ENCODE measurements around the gene SIAH1.

GRCh38 chr16:48318630-48319029 lies 66.6 kb downstream of the SIAH1 start:
- TF ChIP-seq CTCF (IDR thresholded peaks at IDR 0.05) (no peak), ZFX (IDR thresholded peaks at IDR 0.05; ENCODE audit: borderline replicate concordance) (no peak)
